ENCODE results near the gene GOLGA3.
"Not testable (repeated sequence)": the region's sequence is repeated elsewhere in the genome, so short reads cannot be mapped to it uniquely, and the experiment has no call there.

GOLGA3 gene

GRCh38 chr12:132828706-132829534 is at the start of gene GOLGA3:
Gene GOLGA3, minus strand, starts transcription at chr12:132828869. Its CDS starts 6,741 bp downstream, at chr12:132822128.
- DNase-seq (ENCODE audit: low spot score), result peak; percentile 97

- DNase-seq (ENCODE audit: low spot score), result not testable (repeated sequence)
Observed at GRCh38 chr12:132874620-132875019, 46.0 kb upstream of the GOLGA3 start.

GRCh38 chr12:132874175-132874574 is 45.5 kb upstream of the GOLGA3 start:
- DNase-seq (ENCODE audit: low spot score), result no peak

GRCh38 chr12:132873724-132874123 is 45.1 kb upstream of the GOLGA3 start:
- no peak for DNase-seq (ENCODE audit: low spot score)

- no peak for DNase-seq (ENCODE audit: low spot score)
Observed at GRCh38 chr12:132872975-132873421, 44.3 kb upstream of the GOLGA3 start.

- no peak for DNase-seq (ENCODE audit: low spot score)
Observed at GRCh38 chr12:132872073-132872855, 43.6 kb upstream of the GOLGA3 start.

GRCh38 chr12:132869551-132869950 is 40.9 kb upstream of the GOLGA3 start:
- no peak for DNase-seq (ENCODE audit: low spot score)

GRCh38 chr12:132866251-132866828 is 37.7 kb upstream of the GOLGA3 start:
- no peak for DNase-seq (ENCODE audit: low spot score)

- DNase-seq (ENCODE audit: low spot score), result no peak
Observed at GRCh38 chr12:132861558-132861957, 32.9 kb upstream of the GOLGA3 start.

GRCh38 chr12:132858718-132859266 is 30.1 kb upstream of the GOLGA3 start:
- no peak for DNase-seq (ENCODE audit: low spot score)

GRCh38 chr12:132857019-132857418 is 28.4 kb upstream of the GOLGA3 start:
- DNase-seq (ENCODE audit: low spot score), result not testable (repeated sequence)

GRCh38 chr12:132856581-132856980 is 27.9 kb upstream of the GOLGA3 start:
- no peak for DNase-seq (ENCODE audit: low spot score)

GRCh38 chr12:132855211-132855610 is 26.5 kb upstream of the GOLGA3 start:
- not testable (repeated sequence) for DNase-seq (ENCODE audit: low spot score)

GRCh38 chr12:132853285-132854092 is 24.8 kb upstream of the GOLGA3 start:
- DNase-seq (ENCODE audit: low spot score), result no peak

- DNase-seq (ENCODE audit: low spot score), result no peak
Observed at GRCh38 chr12:132852496-132852895, 23.8 kb upstream of the GOLGA3 start.

- no peak for DNase-seq (ENCODE audit: low spot score)
Observed at GRCh38 chr12:132851465-132851864, 22.8 kb upstream of the GOLGA3 start.

- DNase-seq (ENCODE audit: low spot score), result no peak
Observed at GRCh38 chr12:132850291-132850690, 21.6 kb upstream of the GOLGA3 start.

GRCh38 chr12:132848521-132848920 is 19.9 kb upstream of the GOLGA3 start:
- DNase-seq (ENCODE audit: low spot score), result no peak

- DNase-seq (ENCODE audit: low spot score), result no peak
Observed at GRCh38 chr12:132847363-132848356, 19.0 kb upstream of the GOLGA3 start.

GRCh38 chr12:132844681-132845080 is 16.0 kb upstream of the GOLGA3 start:
- not testable (repeated sequence) for DNase-seq (ENCODE audit: low spot score)

All from LoVo (cell line).